Hepatocyte (in vitro differentiated cells): ENCODE results near the gene GPER1.

Experiments
- EZH2 ChIP-seq: fragments of 200-600 bp; sonication (generic); IDR thresholded peaks from 2 replicates; pipeline ENCODE4 v1.6.1; 2016; ENCODE audit warnings: antibody characterized with exemption, mild to moderate bottlenecking, borderline replicate concordance
- TF ChIP-seq, protein P1 (sequence below): fragments of 200-600 bp; sonication (generic); IDR thresholded peaks from 2 replicates; pipeline ENCODE4 v1.5.1; 2016; ENCODE audit warnings: antibody characterized with exemption, mild to moderate bottlenecking; ENCODE audit not compliant: poor library complexity

- TF ChIP-seq, protein P1, sequence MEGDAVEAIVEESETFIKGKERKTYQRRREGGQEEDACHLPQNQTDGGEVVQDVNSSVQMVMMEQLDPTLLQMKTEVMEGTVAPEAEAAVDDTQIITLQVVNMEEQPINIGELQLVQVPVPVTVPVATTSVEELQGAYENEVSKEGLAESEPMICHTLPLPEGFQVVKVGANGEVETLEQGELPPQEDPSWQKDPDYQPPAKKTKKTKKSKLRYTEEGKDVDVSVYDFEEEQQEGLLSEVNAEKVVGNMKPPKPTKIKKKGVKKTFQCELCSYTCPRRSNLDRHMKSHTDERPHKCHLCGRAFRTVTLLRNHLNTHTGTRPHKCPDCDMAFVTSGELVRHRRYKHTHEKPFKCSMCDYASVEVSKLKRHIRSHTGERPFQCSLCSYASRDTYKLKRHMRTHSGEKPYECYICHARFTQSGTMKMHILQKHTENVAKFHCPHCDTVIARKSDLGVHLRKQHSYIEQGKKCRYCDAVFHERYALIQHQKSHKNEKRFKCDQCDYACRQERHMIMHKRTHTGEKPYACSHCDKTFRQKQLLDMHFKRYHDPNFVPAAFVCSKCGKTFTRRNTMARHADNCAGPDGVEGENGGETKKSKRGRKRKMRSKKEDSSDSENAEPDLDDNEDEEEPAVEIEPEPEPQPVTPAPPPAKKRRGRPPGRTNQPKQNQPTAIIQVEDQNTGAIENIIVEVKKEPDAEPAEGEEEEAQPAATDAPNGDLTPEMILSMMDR: no peak
- TF ChIP-seq EZH2: no peak
Measured at GRCh38 chr7:1121476-1121875, 33.6 kb downstream of the GPER1 start.
